Osteoblast (primary cell): ENCODE results near the gene NEDD8. TPM values are rescaled to one million over a fixed set of nuclear protein-coding genes. Genes with fewer than 3 reads are reported as not detected.

Source experiments
- DNase-seq: peaks from one replicate; pipeline ENCODE4 v3.0.0; 2011; ENCODE audit warnings: low spot score, mixed read lengths; ENCODE audit not compliant: insufficient read length; ENCODE audit errors: missing footprints
- H2AFZ ChIP-seq: 2 replicates; pipeline ENCODE4 v1.6.0; 2011; ENCODE audit warnings: mild to moderate bottlenecking, low read length
- H3K27ac ChIP-seq: 2 replicates; pipeline ENCODE4 v1.5.1; 2011; ENCODE audit warnings: mild to moderate bottlenecking, low read depth, low read length, moderate library complexity
- H3K27me3 ChIP-seq: 2 replicates; pipeline ENCODE4 v1.6.0; 2012; ENCODE audit warnings: mild to moderate bottlenecking, control low read depth, inconsistent platforms, low read length, moderate library complexity; ENCODE audit not compliant: insufficient read depth
- H3K36me3 ChIP-seq: 2 replicates; pipeline ENCODE4 v1.5.1; 2011; ENCODE audit warnings: mild to moderate bottlenecking, low read length, control low read depth, moderate library complexity; ENCODE audit not compliant: insufficient read depth
- H3K4me1 ChIP-seq: 2 replicates; pipeline ENCODE4 v1.5.1; 2011; ENCODE audit warnings: mild to moderate bottlenecking, low read length, control low read depth, moderate library complexity; ENCODE audit not compliant: insufficient read depth
- H3K4me2 ChIP-seq: 2 replicates; pipeline ENCODE4 v1.6.0; 2011; ENCODE audit warnings: mild to moderate bottlenecking, low read length; ENCODE audit not compliant: insufficient read depth
- H3K4me3 ChIP-seq: fragments of 200-600 bp; sonication (generic); 3 replicates; pipeline ENCODE4 v1.5.1; 2012; ENCODE audit warnings: mild to moderate bottlenecking, low read length, inconsistent platforms; ENCODE audit not compliant: insufficient read depth
- H3K79me2 ChIP-seq: 2 replicates; pipeline ENCODE4 v1.6.0; 2012; ENCODE audit warnings: mild to moderate bottlenecking, low read length, control low read depth, inconsistent platforms; ENCODE audit not compliant: insufficient read depth
- H3K9me3 ChIP-seq: 2 replicates; pipeline ENCODE4 v1.5.1; 2011; ENCODE audit warnings: low read depth, low read length, control low read depth
- H4K20me1 ChIP-seq: 2 replicates; pipeline ENCODE4 v1.6.0; 2012; ENCODE audit warnings: mild to moderate bottlenecking, low read length, control low read depth; ENCODE audit not compliant: insufficient read depth
- CTCF ChIP-seq: IDR thresholded peaks from 2 replicates; pipeline ENCODE4 v1.5.1; 2011; ENCODE audit warnings: mild to moderate bottlenecking, low read depth, low read length, moderate library complexity; ENCODE audit errors: extremely low read depth
- total RNA-seq: library from RNA; depleted of rRNA; stranded (reverse); fragments of >200 nt; gene quantifications from 2 replicates; pipeline ENCODE4 v1.2.3, GENCODE V29; 2012

The NEDD8 gene
- 56.3 and 69.1 TPM in 2 replicates for total RNA-seq

- no peak for TF ChIP-seq CTCF
- Histone ChIP-seq H2AFZ (peak within 1 kb of the TSS; percentile 97), H3K9me3 (no peaks in the 10 kb centered on the region), H4K20me1 (peaks cover 3% of the 10 kb centered on the region), H3K4me1 (peaks cover 34% of the 10 kb centered on the region), H3K36me3 (peaks cover 30% of the 10 kb centered on the region), H3K27ac (peak within 1 kb of the TSS; percentile 93), H3K27me3 (no peaks in the 10 kb centered on the region), H3K4me3 (peak within 1 kb of the TSS; percentile 97), H3K79me2 (peaks cover 80% of the 10 kb centered on the region), H3K4me2 (peak within 1 kb of the TSS; percentile 92)
- peak; percentile 95 for DNase-seq
Measured at GRCh38 chr14:24232121-24232644, at the start of gene NEDD8. Gene NEDD8 (minus strand): TSS chr14:24232367. CDS start chr14:24232267, 100 bp downstream.

GRCh38 chr14:24281636-24282035, 49.5 kb upstream of the NEDD8 start:
- peaks cover 13% of the 10 kb centered on the region for H3K4me1 ChIP-seq
- H3K4me2 ChIP-seq = no peak overlapping the region
- no peaks in the 10 kb centered on the region for H3K36me3 ChIP-seq
- H3K79me2 ChIP-seq = no peaks in the 10 kb centered on the region
- H3K9me3 ChIP-seq = no peaks in the 10 kb centered on the region
- no peak overlapping the region for H3K27ac ChIP-seq
- no peaks in the 10 kb centered on the region for H4K20me1 ChIP-seq
- no peaks in the 10 kb centered on the region for H3K27me3 ChIP-seq
- TF ChIP-seq CTCF = no peak
- no peak overlapping the region for H2AFZ ChIP-seq
- no peak overlapping the region for H3K4me3 ChIP-seq
- no peak for DNase-seq

- Histone ChIP-seq H3K36me3 (no peaks in the 10 kb centered on the region), H4K20me1 (no peaks in the 10 kb centered on the region), H3K4me1 (peaks cover 13% of the 10 kb centered on the region), H3K4me3 (no peak overlapping the region), H3K79me2 (no peaks in the 10 kb centered on the region), H2AFZ (no peak overlapping the region), H3K4me2 (no peak overlapping the region), H3K9me3 (no peaks in the 10 kb centered on the region), H3K27me3 (no peaks in the 10 kb centered on the region), H3K27ac (no peak overlapping the region)
- no peak for TF ChIP-seq CTCF
- DNase-seq = peak; percentile 89
Measured at GRCh38 chr14:24280797-24281460, 48.8 kb upstream of the NEDD8 start.

- Histone ChIP-seq H3K36me3 (no peaks in the 10 kb centered on the region), H3K4me3 (no peak overlapping the region), H3K9me3 (no peaks in the 10 kb centered on the region), H2AFZ (peak overlapping the region; percentile 51), H3K4me1 (peaks cover 13% of the 10 kb centered on the region), H3K4me2 (no peak overlapping the region), H3K27me3 (no peaks in the 10 kb centered on the region), H4K20me1 (no peaks in the 10 kb centered on the region), H3K79me2 (no peaks in the 10 kb centered on the region), H3K27ac (no peak overlapping the region)
- peak; percentile 48 for TF ChIP-seq CTCF
- DNase-seq = peak; percentile 66
Measured at GRCh38 chr14:24279301-24280186, 47.4 kb upstream of the NEDD8 start.
